ENCODE results near the gene TBC1D8. TPM values are rescaled to one million over a fixed set of nuclear protein-coding genes. Genes with fewer than 3 reads are reported as not detected.
A peak's percentile ranks its signal among the peaks of the same experiment; 100 is the strongest.

The TBC1D8 gene
- total and polyA plus RNA-seq, 2 of the 13 experiments (the other 11 are each of a cell fraction or from before 2014, with no cell fraction given), result 45.1 to 95.4 TPM

GRCh38 chr2:101130081-101130480 lies 21.1 kb downstream of the TBC1D8 start:
- ATAC-seq (no peak), DNase-seq (ENCODE audit: low spot score) (no peak), FAIRE-seq (no peak)
- H3K4me3 ChIP-seq (replicated peaks in 1 of 3; ENCODE audit: insufficient read depth in 1 of 3, low read depth in 2 of 3, low read length in 3 of 3), result no peak overlapping the region
- intact Hi-C loops (cut with micrococcal nuclease; ENCODE audit: unreplicated experiment), result no loop called here
- ChIA-PET POLR2A (interaction anchor here (1.7 to 2.0 kb wide), 3 partner anchors 10 to 65 kb away, joined by 6 to 9 read pairs (median 6); partner anchors contain the start of gene TBC1D8), CTCF (ENCODE audit: low intra/inter-chr PET ratio, low total read pairs) (no interaction called here)
- H4K20me1 ChIP-seq (ENCODE audit: insufficient read depth, low read length), result peaks cover 17% of the 10 kb centered on the region
- H3K9me3 ChIP-seq (ENCODE audit: low read length), result no peaks in the 10 kb centered on the region
- no TSS peak for BruUV-seq (replicated peaks)
- WGBS (ENCODE audit: low lambda C conversion rate), result 96% methylated on average over 12 of the region's 13 CpGs
- H2AFZ ChIP-seq (ENCODE audit: low read length), result no peak overlapping the region
- in situ Hi-C loops (cut with HindIII; ENCODE audit: extremely low pct_ligation_motif_present, low pct_unique_long_range_greater_than_20kb), result no loop called here
- H3K4me2 ChIP-seq (ENCODE audit: low read depth, low read length), result no peak overlapping the region
- no peak overlapping the region for H3K9ac ChIP-seq (ENCODE audit: insufficient read depth, low read depth, low read length)
- peaks cover 57% of the 10 kb centered on the region for H3K4me1 ChIP-seq (ENCODE audit: insufficient read depth, low read length)
- no peaks in the 10 kb centered on the region; a peak in 1 of 5 replicates for H3K36me3 ChIP-seq (replicated peaks in 1 of 2; ENCODE audit: control insufficient read depth in 1 of 2, insufficient read depth in 2 of 2, low read length in 2 of 2)
- peaks cover 93% of the 10 kb centered on the region for H3K79me2 ChIP-seq (ENCODE audit: insufficient read depth, low read length)
- no peaks in the 10 kb centered on the region for H3K27me3 ChIP-seq (ENCODE audit: control insufficient read depth in 1 of 2, insufficient read depth in 2 of 2, low read length in 2 of 2)
- H3K27ac ChIP-seq (ENCODE audit: extremely low read length, insufficient read depth, low read length), result peak overlapping the region; percentile 15
- no peak for TF ChIP-seq ZNF839 (CRISPR knock-in tag; IDR thresholded peaks at IDR 0.05; ENCODE audit: borderline replicate concordance)
- no peak for TF ChIP-seq CBX1 (IDR thresholded peaks at IDR 0.05; ENCODE audit: low read depth)
- no peak for TF ChIP-seq NCOA5 (CRISPR knock-in tag; IDR thresholded peaks at IDR 0.05)
- TF ChIP-seq CERS6 (CRISPR knock-in tag; IDR thresholded peaks at IDR 0.05), result 0 out of 2 replicates have a peak, but pooled peaks have one; percentile 52
- peak; percentile 25 for TF ChIP-seq RBM22 (optimal IDR thresholded peaks at IDR 0.05; ENCODE audit: low read length)
- TF ChIP-seq ATF6 (CRISPR knock-in tag; conservative IDR thresholded peaks at IDR 0.05), result no peak
- TF ChIP-seq ZNF687 (CRISPR knock-in tag; IDR thresholded peaks at IDR 0.05), result peak; percentile 58
- TF ChIP-seq PHF21A (CRISPR knock-in tag; IDR thresholded peaks at IDR 0.05), result 0 out of 2 replicates have a peak, but pooled peaks have one; percentile 19

All from HepG2 (cell line).